Raji (cell line): ENCODE results near the gene VPS13A.

Experiments used
- POLR2A ChIP-seq: IDR thresholded peaks from 2 replicates; pipeline ENCODE4 v1.6.1; 2011; ENCODE audit warnings: low read depth, low read length, control low read depth; ENCODE audit not compliant: insufficient read depth

The VPS13A gene

GRCh38 chr9:77456829-77457437 lies 279.6 kb downstream of the VPS13A start:
- no peak for TF ChIP-seq POLR2A

- no peak for TF ChIP-seq POLR2A
Observed at GRCh38 chr9:77457916-77458592, 280.7 kb downstream of the VPS13A start.

- no peak for TF ChIP-seq POLR2A
Observed at GRCh38 chr9:77460938-77461337, 283.6 kb downstream of the VPS13A start.

GRCh38 chr9:77462066-77462465 lies 284.7 kb downstream of the VPS13A start:
- no peak for TF ChIP-seq POLR2A

GRCh38 chr9:77463151-77463550 lies 285.8 kb downstream of the VPS13A start:
- TF ChIP-seq POLR2A: no peak

GRCh38 chr9:77464661-77465060 lies 287.3 kb downstream of the VPS13A start:
- no peak for TF ChIP-seq POLR2A

GRCh38 chr9:77469515-77470231 lies 292.3 kb downstream of the VPS13A start:
- no peak for TF ChIP-seq POLR2A
